Bronchial epithelial cell (primary cell): ENCODE data around the gene TTYH3. TPM values are rescaled to one million over a fixed set of nuclear protein-coding genes. Genes with fewer than 3 reads are reported as not detected.

Source experiments
- DNase-seq: peaks from one replicate; pipeline ENCODE4 v3.0.0-alpha.2; 2010; ENCODE audit warnings: low read depth
- FAIRE-seq: peaks from 2 replicates; lab custom pipeline; 2011; peaks lifted over from hg19 to GRCh38; lab: Jason Lieb, UNC
- H3K27me3 ChIP-seq: 2 replicates; pipeline ENCODE4 v1.5.1; 2011; ENCODE audit warnings: low read length; ENCODE audit not compliant: control insufficient read depth, insufficient read depth
- H3K36me3 ChIP-seq: 2 replicates; pipeline ENCODE4 v1.5.1; 2011; ENCODE audit warnings: low read length; ENCODE audit not compliant: control insufficient read depth, insufficient read depth
- H3K4me3 ChIP-seq: 2 replicates; pipeline ENCODE4 v1.5.1; 2011; ENCODE audit warnings: mild to moderate bottlenecking, low read depth, low read length, control low read depth
- CTCF ChIP-seq: IDR thresholded peaks from 2 replicates; pipeline ENCODE4 v1.5.1; 2011; ENCODE audit warnings: mild to moderate bottlenecking, moderate library complexity, low read length, control low read depth, inconsistent platforms; ENCODE audit not compliant: insufficient read depth, severe bottlenecking
- total RNA-seq: library from RNA; depleted of rRNA; stranded (reverse); fragments of >200 nt; gene quantifications from 2 replicates; pipeline ENCODE4 v1.2.1, GENCODE V29; 2014

The TTYH3 gene
- total RNA-seq, 1 donor from 2014 or later, result 5.8 TPM

GRCh38 chr7:2651336-2651735 lies 19.6 kb downstream of the TTYH3 start:
- Histone ChIP-seq H3K27me3 (no peaks in the 10 kb centered on the region), H3K36me3 (peaks cover 15% of the 10 kb centered on the region), H3K4me3 (no peak overlapping the region)
- no peak for TF ChIP-seq CTCF
- FAIRE-seq (no peak), DNase-seq (no peak)

GRCh38 chr7:2651847-2652735 lies 20.3 kb downstream of the TTYH3 start:
- Histone ChIP-seq H3K4me3 (no peak overlapping the region), H3K36me3 (peaks cover 19% of the 10 kb centered on the region), H3K27me3 (no peaks in the 10 kb centered on the region)
- DNase-seq (no peak), FAIRE-seq (peak; percentile 86)
- TF ChIP-seq CTCF, result no peak

- FAIRE-seq (no peak), DNase-seq (no peak)
Observed at GRCh38 chr7:2652736-2653060, 20.9 kb downstream of the TTYH3 start.

GRCh38 chr7:2654059-2654458 lies 22.3 kb downstream of the TTYH3 start:
- no peak for FAIRE-seq
- Histone ChIP-seq H3K4me3 (no peak overlapping the region), H3K36me3 (peaks cover 24% of the 10 kb centered on the region), H3K27me3 (no peaks in the 10 kb centered on the region)
- no peak for DNase-seq
- no peak for TF ChIP-seq CTCF

More at GRCh38 chr7:2652736-2653060, 20.9 kb downstream of the TTYH3 start:
- peaks cover 18% of the 10 kb centered on the region for H3K36me3 ChIP-seq
- no peak for TF ChIP-seq CTCF
- no peaks in the 10 kb centered on the region for H3K27me3 ChIP-seq
- no peak overlapping the region for H3K4me3 ChIP-seq

- TF ChIP-seq CTCF, result no peak
- no peaks in the 10 kb centered on the region for H3K27me3 ChIP-seq
- H3K36me3 ChIP-seq, result peaks cover 19% of the 10 kb centered on the region
- H3K4me3 ChIP-seq, result no peak overlapping the region
- FAIRE-seq (no peak), DNase-seq (no peak)
Observed at GRCh38 chr7:2655870-2656614, 24.3 kb downstream of the TTYH3 start.
